Rectal smooth muscle tissue (tissue), 1 donor: ENCODE data around the gene GPC3.
"Not testable (repeated sequence)": the region's sequence is repeated elsewhere in the genome, so short reads cannot be mapped to it uniquely, and the experiment has no call there.

Source experiments
- H3K27ac ChIP-seq: one replicate; pipeline ENCODE4 v1.7.0; 2013; ENCODE audit warnings: low read depth, low read length, inconsistent platforms
- H3K27me3 ChIP-seq: one replicate; pipeline ENCODE4 v1.7.0; 2013; ENCODE audit warnings: low read length; ENCODE audit not compliant: control insufficient read depth, insufficient read depth
- H3K36me3 ChIP-seq: one replicate; pipeline ENCODE4 v1.7.0; 2013; ENCODE audit warnings: low read length; ENCODE audit not compliant: control insufficient read depth, insufficient read depth
- H3K4me1 ChIP-seq: one replicate; pipeline ENCODE4 v1.7.0; 2013; ENCODE audit warnings: low read length; ENCODE audit not compliant: control insufficient read depth, insufficient read depth
- H3K4me3 ChIP-seq: one replicate; pipeline ENCODE4 v1.7.0; 2013; ENCODE audit warnings: low read length
- H3K9ac ChIP-seq: one replicate; pipeline ENCODE4 v1.7.0; 2013; ENCODE audit warnings: low read length

GPC3 gene

GRCh38 chrX:133985164-133985966 lies at the start of gene GPC3:
GPC3 (minus strand) TSS chrX:133985594.
- Histone ChIP-seq H3K27ac (no peak within 1 kb of the TSS), H3K27me3 (peaks cover 5% of the 10 kb centered on the region), H3K4me1 (no peaks in the 10 kb centered on the region), H3K9ac (no peak within 1 kb of the TSS), H3K4me3 (peak within 1 kb of the TSS; percentile 32), H3K36me3 (no peaks in the 10 kb centered on the region)

DNA sequence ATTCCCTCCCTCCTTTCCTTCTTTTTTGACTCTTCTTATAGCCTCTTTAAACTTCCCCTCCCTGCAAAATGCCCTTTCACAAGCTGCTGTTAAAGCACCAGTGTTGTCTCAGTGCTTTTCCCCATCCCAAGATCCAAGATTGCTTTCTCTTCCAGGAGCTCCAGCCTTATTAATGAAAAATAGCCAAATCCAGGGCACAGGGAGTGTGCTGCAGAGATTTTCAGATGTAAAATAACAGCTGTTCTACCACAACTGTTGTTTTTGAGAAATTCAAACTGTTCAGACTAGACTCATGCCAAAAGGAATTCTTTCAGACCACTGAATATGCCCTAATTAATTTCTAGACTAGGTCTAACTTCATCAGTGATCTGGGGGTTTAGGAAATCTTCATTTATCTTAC lies 47.0 kb upstream of the GPC3 start:
- Histone ChIP-seq H3K4me3 (no peak overlapping the region), H3K4me1 (no peaks in the 10 kb centered on the region), H3K27me3 (no peaks in the 10 kb centered on the region), H3K9ac (no peak overlapping the region), H3K36me3 (no peaks in the 10 kb centered on the region), H3K27ac (no peak overlapping the region)

DNA sequence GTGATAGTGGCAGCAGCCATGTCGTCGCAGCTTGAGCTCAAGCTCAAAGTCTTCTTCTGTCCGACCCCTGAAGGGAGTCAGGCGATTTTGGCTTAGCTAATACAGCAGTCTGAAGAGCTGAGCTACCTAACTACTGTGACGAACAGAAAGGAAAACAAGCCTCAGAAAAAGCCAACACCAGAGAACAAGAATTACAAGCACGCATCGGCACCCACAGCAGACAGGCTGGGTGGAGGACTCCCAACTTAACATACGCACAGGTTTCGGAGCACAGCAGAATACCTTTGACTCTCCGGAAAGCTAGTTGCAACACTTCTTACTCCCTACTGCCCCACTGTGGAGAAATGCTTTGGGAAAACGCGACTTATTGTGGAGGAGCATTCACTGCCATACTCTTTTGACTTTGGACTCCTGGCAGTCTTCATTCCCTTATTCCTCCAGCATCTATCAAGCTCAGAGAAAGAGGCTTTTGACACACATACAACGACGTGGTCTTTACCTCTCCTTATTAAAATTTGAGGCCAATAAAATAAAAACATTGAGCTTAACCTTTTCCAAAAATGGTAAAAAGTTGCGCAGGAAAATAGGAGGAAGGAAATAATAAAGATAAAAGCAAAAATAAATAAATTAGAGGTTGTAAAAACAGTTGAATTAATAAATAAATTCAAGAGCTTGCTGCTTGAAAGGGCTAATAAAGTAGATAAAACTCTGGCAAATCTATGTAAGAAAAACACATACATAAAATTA lies 41.3 kb upstream of the GPC3 start:
- H3K36me3 ChIP-seq = no peaks in the 10 kb centered on the region
- H3K27me3 ChIP-seq = no peaks in the 10 kb centered on the region
- H3K27ac ChIP-seq = no peak overlapping the region
- H3K4me1 ChIP-seq = no peaks in the 10 kb centered on the region
- peak overlapping the region; percentile 43 for H3K4me3 ChIP-seq
- H3K9ac ChIP-seq = no peak overlapping the region

GRCh38 chrX:134025986-134026545 lies 40.7 kb upstream of the GPC3 start:
- no peak overlapping the region for H3K9ac ChIP-seq

DNA sequence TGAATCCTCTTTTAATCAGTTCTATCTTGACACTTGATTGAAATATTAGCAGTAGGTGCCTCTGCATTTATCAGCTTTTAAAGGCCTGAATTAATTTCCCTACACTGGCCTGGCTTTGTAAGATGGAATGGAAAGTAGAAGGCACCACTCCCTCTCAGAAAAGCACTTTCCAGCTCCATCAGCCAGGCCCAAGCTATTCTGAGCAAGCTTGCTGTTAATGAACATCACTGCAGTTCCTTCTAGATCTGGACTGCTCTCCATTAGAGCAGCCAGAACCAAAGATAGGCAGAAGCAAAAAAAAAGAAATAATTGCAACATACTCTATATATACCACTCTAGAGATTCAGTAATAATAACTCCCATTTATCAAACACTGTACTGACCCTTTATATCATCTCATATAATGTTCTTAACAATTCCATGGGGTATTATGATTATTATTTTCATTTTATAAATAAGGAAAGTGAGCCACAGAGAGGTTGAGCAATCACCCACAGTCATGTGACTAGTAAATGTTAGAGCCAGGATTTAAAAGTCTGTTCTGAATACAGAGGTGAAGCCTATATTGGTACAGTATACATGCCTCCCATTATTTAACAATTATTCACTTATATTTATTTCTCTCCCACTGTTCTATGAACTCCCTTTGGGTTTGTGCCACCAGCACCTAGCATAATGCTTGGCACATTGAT lies 39.4 kb upstream of the GPC3 start:
- no peaks in the 10 kb centered on the region for H3K36me3 ChIP-seq
- H3K27me3 ChIP-seq = no peaks in the 10 kb centered on the region
- no peak overlapping the region for H3K9ac ChIP-seq
- H3K27ac ChIP-seq = no peak overlapping the region
- no peak overlapping the region for H3K4me3 ChIP-seq
- H3K4me1 ChIP-seq = no peaks in the 10 kb centered on the region

More at GRCh38 chrX:134025986-134026545, 40.7 kb upstream of the GPC3 start:
- Histone ChIP-seq H3K27me3 (no peaks in the 10 kb centered on the region), H3K4me1 (no peaks in the 10 kb centered on the region), H3K4me3 (no peak overlapping the region), H3K27ac (no peak overlapping the region), H3K36me3 (no peaks in the 10 kb centered on the region)

- Histone ChIP-seq H3K4me1 (no peaks in the 10 kb centered on the region), H3K4me3 (no peak overlapping the region), H3K36me3 (no peaks in the 10 kb centered on the region), H3K9ac (no peak overlapping the region), H3K27me3 (no peaks in the 10 kb centered on the region), H3K27ac (no peak overlapping the region)
These were observed 38.5 kb upstream of the GPC3 start for GRCh38 chrX:134023851-134024281.

DNA sequence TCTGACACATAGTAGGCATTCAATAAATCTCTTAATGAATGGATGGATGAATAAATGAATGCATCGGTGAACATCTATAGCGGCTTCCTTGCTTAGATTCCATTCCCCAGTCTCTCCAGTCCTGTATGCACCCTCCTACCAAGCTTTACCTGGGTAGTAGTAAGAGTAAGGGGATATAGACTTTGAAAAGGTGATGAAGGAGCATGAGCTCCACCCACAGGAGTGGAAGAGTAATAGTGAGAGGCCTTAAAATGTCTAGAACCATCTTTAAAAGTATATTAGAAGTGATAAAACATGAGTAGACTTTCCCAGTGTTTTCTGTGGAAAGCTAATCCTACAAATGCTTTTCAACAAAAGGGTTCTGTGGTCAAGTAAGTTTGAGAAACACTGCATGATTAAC lies 35.5 kb upstream of the GPC3 start:
- H3K4me1 ChIP-seq = no peaks in the 10 kb centered on the region
- H3K4me3 ChIP-seq = no peak overlapping the region
- H3K36me3 ChIP-seq = no peaks in the 10 kb centered on the region
- no peaks in the 10 kb centered on the region for H3K27me3 ChIP-seq
- H3K27ac ChIP-seq = no peak overlapping the region
- H3K9ac ChIP-seq = no peak overlapping the region

GRCh38 chrX:134019567-134020206 lies 34.3 kb upstream of the GPC3 start:
- Histone ChIP-seq H3K27ac (no peak overlapping the region), H3K4me3 (no peak overlapping the region), H3K27me3 (no peaks in the 10 kb centered on the region), H3K9ac (no peak overlapping the region), H3K36me3 (no peaks in the 10 kb centered on the region), H3K4me1 (no peaks in the 10 kb centered on the region)

- H3K9ac ChIP-seq, H3K27me3 ChIP-seq, H3K27ac ChIP-seq, H3K4me3 ChIP-seq, H3K4me1 ChIP-seq, H3K36me3 ChIP-seq: not testable (repeated sequence)
These were observed 30.9 kb upstream of the GPC3 start for GRCh38 chrX:134016309-134016708.

DNA sequence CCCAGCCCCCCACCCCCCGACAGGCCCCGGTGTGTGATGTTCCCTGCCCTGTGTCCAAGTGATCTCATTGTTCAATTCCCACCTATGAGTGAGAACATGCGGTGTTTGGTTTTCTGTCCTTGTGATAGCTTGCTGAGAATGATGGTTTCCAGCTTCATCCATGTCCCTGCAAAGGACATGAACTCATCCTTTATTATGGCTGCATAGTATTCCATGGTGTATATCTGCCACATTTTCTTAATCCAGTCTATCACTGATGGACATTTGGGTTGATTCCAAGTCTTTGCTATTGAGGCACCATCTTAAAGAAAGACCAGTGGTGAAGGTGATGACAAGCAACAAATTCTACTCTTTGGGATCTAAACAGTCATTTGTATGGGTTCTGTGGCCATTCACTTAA lies 30.1 kb upstream of the GPC3 start:
- H3K36me3 ChIP-seq, H3K4me3 ChIP-seq, H3K4me1 ChIP-seq, H3K27me3 ChIP-seq, H3K27ac ChIP-seq, H3K9ac ChIP-seq: not testable (repeated sequence)

GRCh38 chrX:134013524-134013923 lies 28.1 kb upstream of the GPC3 start:
- H3K27ac ChIP-seq = no peak overlapping the region
- H3K4me1 ChIP-seq = no peaks in the 10 kb centered on the region
- no peaks in the 10 kb centered on the region for H3K27me3 ChIP-seq
- H3K36me3 ChIP-seq = no peaks in the 10 kb centered on the region
- H3K9ac ChIP-seq = no peak overlapping the region
- H3K4me3 ChIP-seq = no peak overlapping the region

DNA sequence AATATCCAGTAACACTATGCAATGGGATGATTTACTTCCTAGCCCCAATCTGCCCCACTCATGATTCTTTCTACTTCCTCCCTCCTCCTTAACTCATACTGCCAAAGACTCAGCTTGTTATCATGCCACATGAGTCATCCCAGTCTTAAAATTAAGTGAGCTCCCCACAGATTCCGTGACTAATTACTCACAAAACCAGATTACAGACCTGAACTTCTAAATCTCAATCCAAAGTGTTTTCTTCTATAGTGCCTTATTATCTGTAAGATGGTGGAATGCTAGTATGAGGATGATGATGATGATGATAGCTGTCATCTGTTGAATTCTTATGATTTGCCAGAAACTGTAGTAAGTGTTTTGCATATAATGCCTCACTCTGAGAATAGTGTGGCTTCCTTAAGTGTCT lies 27.7 kb upstream of the GPC3 start:
- Histone ChIP-seq H3K27ac (no peak overlapping the region), H3K36me3 (no peaks in the 10 kb centered on the region), H3K9ac (no peak overlapping the region), H3K4me1 (no peaks in the 10 kb centered on the region), H3K27me3 (no peaks in the 10 kb centered on the region), H3K4me3 (no peak overlapping the region)
